Tibial nerve (tissue), 4 donors: ENCODE data around the gene ZNF26.

Experiments used
- CTCF ChIP-seq, 5 experiments: fragments of 200-600 bp in 3 of 5; fragments of 450-650 bp in 2 of 5; sonication (generic) in 3 of 5; IDR thresholded peaks; one replicate each; pipeline ENCODE4 v1.5.1; 2016 to 2019; ENCODE audit warnings: antibody characterized with exemption in 5 of 5, mild to moderate bottlenecking in 3 of 5, moderate library complexity in 2 of 5
- EP300 ChIP-seq, 2 donors: sonication (generic); formaldehyde crosslinking; IDR thresholded peaks; one replicate each; pipeline ENCODE4 v1.6.1; 2017; ENCODE audit warnings: antibody characterized with exemption in 2 of 2, mild to moderate bottlenecking in 1 of 2
- POLR2A ChIP-seq, 2 donors: fragments of 450-650 bp; IDR thresholded peaks; one replicate each; pipeline ENCODE4 v1.6.1; 2017; ENCODE audit warnings: antibody characterized with exemption in 2 of 2, mild to moderate bottlenecking in 2 of 2, moderate library complexity in 2 of 2

- TF ChIP-seq CTCF (IDR thresholded peaks at IDR 0.05) (no peak), POLR2A (IDR thresholded peaks at IDR 0.05) (no peak), EP300 (IDR thresholded peaks at IDR 0.05) (no peak)
Measured at GRCh38 chr12:132953771-132954170, 32.4 kb upstream of the ZNF26 start.
